HG02798 (cell line): ENCODE results near the gene CDIPT.
"Not testable (repeated sequence)": the region's sequence is repeated elsewhere in the genome, so short reads cannot be mapped to it uniquely, and the experiment has no call there.

Source experiments
- ATAC-seq: cut with Tn5 transposase; IDR thresholded peaks from one replicate; pipeline ENCODE4 v1.9.1; 2021; ENCODE audit warnings: mild to moderate bottlenecking; ENCODE audit not compliant: unreplicated experiment, poor library complexity

CDIPT gene, protein sequence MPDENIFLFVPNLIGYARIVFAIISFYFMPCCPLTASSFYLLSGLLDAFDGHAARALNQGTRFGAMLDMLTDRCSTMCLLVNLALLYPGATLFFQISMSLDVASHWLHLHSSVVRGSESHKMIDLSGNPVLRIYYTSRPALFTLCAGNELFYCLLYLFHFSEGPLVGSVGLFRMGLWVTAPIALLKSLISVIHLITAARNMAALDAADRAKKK

DNA sequence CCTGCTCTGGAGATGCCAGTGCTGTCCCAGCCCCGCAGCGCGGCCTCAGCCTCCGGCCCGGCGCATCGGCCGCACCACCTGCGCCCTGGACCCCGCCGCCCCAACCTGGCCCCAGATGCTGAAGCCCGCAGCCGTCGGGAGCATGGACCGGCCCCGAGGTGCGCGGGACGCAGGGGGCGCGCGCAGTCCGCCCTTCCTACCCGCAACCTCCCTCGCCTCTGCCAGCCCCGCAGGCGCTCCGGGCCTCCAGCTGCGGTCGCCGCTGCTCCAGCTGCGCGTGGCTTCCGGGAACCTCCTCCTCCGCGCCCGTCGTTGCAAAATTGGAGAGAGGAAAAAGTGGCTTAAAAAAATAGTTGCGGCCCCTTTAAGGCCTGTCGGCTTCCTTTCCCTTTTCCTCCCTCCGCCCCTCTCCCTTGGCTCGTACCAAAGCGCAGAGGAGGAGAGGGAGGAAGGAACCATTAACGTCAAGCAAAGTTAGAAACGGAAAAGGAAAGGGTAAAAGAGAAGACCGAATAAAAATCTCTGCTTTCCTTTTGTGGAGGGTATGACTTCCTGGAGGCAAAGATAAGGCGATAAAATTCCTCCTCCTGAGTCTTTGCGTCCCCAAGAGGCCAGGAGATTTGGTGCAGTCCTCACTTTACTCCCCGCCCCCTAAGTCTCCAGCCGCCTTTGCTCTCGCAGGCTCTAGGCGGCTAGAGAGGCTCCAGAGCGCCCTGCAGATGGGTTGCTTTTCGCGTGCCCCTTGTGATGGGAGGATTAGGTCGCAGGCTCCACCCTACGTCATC is at the start of gene CDIPT:
Gene CDIPT (minus strand): TSS at position 343 of the 785 bp plus-strand sequence. CDS start 369 bp downstream, outside the sequence.
- ATAC-seq: peak; percentile 94

DNA sequence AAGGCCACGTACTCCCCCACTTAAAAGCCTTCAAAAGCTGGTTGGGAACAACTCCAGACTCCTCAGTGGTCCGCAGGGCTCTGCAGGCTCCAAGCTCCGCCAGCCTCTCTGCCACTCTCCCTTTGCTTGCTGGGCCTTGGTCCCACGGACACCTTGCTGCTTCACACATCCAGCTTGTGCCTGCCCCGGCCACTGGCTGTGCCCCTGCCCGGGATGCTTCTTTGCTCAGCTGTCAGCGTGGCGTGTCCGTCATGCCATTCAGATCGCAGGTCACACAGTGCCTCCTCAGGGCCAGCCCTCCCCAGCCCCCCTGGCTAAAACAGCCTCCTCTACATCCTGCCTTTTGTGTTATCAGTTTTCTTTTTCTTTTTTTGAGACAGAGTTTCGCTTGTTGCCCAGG is 49.1 kb upstream of the CDIPT start:
- no peak for ATAC-seq

DNA sequence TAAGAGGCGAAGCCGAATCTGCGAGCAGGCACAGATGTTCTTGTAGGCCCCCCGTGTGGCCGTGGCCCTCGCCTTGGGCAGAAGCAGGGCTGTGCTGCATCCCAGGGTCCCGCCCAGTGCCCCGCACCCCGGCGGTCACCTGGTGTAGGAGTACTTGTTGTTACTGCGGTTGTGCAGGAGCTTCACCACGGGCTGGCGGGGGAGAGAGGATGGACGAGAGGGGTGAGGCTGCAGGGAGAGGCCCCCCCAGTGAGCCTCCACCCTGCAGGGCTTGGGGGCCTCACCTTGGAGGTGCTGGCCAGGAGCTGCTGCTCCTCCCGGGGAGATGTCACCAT is 48.6 kb upstream of the CDIPT start:
- ATAC-seq: no peak

DNA sequence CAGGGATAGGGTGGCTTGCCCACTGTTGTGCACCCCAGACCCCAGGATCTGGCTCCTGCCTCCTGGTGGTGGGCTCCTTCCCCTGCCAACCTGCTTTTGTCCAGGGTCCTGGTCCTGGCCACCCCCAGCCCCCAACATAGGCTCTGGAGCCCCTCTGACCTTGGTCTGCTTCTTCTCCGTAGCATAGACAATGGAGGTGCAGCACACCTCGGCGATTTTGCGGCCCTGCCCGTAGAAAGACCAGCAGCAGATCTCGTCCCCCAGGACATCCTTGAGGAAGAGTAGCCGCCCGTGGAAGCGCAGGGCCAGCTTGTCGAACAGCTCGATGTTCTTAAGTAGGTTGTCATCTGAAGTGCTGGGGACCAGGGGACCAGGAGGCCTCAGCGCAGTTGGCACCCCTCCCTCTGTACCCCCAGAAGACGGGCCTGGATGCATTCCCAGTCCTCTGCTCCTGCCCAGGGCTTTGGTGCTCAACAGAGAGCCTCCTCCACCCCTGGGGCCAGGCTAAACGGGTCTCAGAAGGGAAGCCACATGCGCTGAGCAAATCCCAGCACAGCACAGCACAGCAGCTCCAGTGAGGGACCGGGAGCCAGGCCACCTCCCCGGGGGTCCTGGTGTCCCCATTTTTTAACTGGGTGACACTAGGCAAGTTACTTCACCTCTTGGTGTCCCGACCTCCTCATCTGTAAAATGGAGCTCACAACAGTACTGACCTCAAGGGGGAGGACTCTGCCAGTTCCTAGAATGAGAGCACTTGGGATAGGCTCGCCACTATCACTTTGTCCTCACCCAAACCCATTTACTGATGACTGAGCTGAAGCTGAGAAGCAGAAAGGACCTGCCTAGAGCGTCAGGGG is 48.0 kb upstream of the CDIPT start:
- ATAC-seq: no peak

DNA sequence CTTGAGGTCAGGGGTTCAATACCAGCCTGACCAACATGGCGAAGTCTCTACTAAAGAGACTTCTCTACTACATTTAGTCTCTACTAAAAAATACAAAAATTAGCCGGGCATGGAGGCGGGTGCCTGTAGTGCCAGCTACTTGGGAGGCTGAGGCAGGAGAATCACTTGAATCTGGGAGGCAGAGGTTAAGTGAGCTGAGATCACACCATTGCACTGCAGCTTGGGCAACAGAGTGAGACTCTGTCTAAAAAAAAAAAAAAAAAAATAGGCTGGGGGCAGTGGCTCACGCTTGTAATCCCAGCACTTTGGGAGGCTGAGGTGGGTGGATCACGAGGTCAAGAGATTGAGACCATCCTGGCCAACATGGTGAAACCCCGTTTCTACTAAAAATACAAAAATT is 46.8 kb upstream of the CDIPT start:
- not testable (repeated sequence) for ATAC-seq

DNA sequence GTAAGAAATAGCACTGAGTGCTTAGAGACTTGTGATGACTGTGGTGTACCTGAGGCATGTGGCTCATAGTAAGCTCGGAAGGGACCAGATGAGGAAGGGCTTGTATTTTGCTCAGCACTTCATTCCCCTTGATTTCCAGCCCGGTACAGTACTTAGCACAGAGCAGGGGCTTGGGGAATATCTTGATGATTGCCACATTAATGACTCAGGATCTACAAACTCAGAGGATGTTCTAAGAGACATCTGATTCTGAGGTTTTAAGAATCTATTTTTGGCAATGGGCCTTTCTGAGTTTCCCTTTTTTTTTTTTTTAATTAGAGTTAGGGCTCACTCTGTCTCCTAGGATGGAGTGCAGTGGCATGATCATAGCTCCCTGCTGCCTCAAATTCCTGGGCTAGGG is 46.4 kb upstream of the CDIPT start:
- ATAC-seq: no peak

DNA sequence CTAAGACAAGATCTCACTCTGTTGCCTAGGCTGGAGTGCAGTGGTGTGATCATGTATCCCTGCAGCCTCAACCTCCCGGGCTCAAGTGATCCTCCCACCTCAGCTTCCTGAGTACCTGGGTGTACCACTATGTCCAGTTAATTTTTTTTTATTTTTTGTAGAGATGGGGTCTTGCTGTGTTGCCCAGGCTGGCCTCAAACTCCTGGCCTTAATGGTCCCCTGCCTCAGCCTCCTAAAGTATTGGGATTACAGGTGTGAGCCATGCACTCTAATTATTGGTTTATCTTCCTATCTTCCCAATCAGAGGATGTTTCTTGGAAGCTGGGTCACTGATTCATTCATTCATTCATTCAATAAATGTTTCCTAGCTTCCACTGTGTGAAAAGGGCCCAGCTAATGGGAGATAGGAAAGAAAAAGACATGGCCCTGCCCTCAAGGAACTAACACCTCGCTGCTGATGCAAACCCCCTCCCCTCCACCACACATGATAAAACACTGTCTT is 45.7 kb upstream of the CDIPT start:
- no peak for ATAC-seq

DNA sequence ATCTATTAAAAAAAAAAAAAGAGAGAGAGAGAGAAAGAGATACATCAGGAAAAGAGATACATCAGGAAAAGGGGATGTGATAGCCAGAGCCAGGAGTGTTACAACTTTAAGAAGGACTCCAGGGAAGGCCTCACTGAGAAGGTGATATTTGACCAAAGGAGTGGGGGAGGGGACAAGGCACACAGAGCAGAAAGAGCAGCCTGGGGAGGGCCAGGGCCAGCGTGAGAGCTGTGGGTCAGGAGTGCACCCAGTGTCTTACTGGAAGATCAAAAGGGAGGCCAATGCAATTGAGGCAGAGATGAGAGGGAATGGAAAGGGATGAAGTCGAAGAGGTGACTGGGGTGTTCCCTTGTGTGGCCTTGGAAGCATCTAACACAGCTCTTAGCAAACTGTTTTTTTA is 44.9 kb upstream of the CDIPT start:
- ATAC-seq: no peak

DNA sequence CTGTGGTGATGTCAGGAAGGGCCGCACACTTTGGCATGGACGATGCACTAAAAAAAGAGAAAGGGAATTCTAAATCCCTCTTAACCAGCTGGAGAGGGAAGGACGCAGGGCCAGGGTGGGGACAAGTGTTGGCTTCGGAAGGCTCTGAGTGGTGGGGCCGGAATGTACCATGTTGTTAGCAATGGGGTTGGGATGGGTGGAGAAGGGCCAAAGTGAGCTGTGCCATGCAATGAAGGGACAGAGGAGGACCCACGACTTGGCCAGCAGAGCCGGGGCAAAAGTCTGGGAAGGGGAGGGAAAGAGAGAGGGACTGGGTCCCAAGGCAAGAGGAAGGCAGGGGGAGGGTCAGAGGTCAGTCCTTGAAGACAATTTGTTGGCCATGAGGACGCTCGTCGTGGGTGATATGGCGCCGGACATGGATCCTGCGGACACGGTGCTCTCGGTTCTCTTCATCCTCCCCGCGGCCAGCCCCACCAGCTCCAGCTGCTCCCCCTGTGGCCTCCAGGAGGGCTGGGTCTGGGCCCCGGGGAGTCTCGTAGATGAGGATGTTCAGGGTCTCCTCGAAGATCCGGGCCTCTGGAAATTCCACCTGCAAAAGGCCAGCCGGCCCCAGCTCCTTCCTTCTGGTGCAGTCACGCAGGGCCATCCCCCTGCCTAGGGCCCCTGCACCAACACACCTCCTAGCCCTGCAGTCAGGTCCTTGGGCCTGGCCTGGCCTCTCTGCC is 43.7 kb upstream of the CDIPT start:
- ATAC-seq: no peak

DNA sequence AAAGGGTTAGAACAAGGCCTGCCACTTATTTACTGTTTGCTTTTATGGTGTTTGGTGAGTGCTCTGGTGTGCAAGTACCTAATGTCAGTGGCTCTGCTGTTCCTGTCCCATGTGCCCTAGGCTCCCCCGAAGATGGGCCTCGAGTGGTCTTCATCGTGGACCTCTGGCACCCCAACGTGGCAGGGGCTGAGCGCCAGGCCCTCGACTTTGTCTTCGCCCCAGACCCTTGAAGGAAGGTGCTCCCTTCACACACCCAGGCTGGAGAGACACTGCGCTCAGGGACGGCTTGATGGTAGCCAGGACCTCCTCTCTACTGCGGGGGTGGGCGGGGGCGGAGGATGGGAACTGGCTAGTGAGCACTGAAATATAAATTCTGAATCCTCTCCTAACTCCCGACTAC is 42.6 kb upstream of the CDIPT start:
- ATAC-seq: no peak

DNA sequence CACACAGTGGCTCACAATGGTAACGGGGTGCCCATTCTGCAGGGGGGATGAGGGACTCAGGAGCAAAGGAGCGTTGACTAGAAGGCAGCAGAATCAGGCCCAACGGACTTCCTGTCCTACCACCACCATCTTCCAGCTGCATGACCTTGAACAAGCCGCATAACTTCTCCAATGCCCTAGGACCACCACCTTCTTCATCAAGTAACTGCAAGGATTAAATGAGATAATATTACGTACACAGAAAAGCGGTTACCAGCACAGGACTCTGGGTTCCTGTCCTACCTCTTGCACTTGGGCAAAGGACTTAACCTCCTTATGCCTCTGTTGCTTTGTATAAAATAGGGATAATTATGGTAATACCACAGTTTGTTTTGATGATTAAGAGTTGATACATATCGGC is 41.9 kb upstream of the CDIPT start:
- ATAC-seq: no peak

DNA sequence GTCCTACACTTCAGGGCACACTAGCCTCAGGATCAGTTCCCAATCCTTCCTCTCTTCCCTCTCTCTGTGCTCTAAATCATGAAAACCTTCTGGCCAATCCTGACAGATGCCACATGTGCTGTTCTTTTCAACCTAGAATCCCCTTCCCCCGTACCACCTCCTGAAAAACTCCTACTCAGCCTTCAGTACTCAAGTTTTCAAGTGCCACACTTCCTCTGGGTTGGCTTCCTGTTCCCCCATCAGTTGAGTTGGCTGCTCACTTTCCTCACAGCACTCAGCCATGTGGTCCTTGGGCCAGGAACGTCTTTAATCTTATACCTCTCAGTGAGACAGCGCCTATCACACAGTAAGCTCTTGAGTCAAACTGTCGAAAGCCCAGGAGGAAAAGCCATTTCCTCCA is 40.6 kb upstream of the CDIPT start:
- ATAC-seq: no peak

DNA sequence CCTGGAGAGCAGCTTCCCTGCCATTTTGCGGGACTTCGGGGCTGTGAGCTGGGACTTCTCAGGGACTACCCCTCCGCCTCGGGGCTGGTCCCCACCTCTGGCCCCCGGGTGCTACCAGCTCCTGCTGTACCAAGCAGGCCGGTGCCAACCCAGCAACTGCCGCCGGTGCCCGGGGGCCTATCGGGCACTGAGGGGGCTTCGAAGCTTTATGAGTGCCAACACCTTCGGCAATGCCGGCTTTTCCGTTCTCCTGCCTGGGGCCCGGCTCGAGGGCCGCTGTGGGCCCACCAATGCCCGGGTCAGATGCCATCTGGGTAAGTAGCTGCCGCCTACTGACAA is 38.5 kb upstream of the CDIPT start:
- no peak for ATAC-seq

DNA sequence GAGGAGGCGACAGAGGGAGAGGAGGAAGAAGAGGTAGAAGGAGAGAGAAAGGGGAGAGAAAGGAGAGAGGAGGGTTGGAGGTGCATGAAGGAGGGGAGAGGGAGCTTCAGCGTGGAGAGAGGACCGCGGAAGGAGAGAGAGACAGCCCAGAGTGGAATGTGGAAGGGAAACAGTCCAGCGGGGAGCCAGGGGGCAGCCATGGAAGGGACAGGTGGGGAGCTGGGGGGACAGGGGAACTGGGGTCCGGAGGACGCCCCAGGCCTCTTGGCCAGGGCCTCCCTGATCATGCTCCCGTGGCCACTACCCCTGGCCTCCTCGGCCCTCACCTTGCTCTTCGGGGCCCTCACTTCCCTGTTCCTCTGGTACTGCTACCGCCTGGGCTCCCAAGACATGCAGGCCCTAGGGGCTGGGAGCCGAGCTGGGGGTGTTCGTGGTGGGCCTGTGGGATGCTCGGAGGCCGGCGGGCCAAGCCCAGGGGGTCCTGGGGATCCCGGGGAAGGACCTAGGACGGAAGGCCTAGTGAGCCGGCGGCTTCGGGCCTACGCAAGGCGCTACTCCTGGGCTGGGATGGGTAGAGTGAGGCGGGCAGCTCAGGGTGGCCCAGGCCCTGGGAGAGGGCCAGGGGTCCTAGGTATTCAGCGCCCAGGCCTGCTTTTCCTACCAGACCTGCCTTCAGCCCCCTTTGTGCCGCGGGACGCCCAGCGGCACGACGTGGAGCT is 38.0 kb upstream of the CDIPT start:
- ATAC-seq: no peak

DNA sequence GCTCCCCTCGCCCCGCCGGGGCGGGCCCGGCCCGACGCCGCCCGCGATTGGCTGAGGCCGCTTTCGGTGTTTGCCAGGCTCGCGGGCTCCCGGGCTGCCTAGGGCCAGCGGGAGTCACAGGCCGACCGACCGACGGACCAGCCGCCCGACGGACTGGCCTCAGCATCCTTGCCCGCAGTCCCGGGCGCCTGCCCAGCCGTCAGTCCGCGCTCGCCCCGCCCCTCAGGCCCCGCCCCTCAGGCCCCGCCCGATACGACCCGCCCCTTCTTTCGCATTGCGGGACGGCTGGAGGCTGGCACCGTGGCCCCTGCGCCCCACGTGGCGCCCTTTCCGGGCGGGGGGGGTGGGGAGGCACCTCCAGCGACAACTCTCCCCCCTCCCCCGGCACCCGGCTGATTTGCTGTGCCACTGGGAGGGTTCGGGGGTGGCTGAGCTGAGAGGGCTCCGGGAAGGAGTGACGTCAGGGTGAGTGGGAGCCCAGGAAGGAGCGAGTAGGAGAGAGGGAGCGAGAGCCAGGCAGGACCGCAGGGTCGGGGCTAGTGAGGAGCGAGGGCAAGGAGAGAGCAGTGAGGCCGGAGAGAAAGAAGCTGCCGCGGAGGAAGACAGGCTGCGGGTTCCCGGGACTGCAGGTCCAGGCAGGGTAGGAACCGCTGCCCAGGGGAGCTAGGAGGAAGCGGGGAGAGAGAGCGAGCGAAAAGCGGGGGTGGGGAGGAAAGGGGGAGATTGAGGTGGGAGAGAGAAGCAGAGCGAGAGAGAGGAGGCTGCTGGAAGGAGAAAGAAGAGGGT is 37.3 kb upstream of the CDIPT start, which contains the start of gene ASPHD1:
Gene ASPHD1 (plus strand): TSS at position 387 of the 786 bp plus-strand sequence. CDS start 484 bp downstream, outside the sequence.
- ATAC-seq: peak; percentile 75

DNA sequence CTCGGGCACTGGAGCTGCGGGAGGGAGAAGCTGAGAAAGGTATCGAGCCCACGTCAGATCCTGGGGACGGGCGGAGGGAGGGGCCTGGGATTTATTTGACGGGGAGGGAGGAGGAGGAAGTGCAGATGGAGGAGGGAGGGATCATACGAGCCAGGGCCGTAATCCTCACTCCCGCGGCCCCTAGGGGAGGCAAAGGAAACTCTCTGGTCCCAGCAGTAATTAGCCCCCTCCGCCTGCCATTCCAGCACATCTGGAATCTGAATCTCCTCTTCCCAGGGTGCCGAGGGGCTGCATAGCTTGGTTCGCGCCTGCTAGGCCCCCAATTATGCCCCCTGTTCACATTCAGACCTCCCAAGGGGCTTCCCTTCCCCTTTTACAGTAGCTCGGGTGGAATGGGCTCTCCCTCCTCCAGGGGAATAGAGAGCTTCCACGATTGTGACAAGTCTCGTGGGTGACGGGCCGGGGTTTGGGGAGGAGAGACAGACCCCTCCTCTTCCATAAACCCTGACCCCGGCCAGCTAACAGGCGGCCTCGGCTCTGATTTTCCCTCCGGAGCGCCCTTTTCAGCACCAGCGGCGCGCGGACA is 36.6 kb upstream of the CDIPT start, which contains the start of gene SEZ6L2:
Gene SEZ6L2 (minus strand): TSS at position 35 of the 586 bp plus-strand sequence. CDS start 531 bp downstream, outside the sequence.
- no peak for ATAC-seq

DNA sequence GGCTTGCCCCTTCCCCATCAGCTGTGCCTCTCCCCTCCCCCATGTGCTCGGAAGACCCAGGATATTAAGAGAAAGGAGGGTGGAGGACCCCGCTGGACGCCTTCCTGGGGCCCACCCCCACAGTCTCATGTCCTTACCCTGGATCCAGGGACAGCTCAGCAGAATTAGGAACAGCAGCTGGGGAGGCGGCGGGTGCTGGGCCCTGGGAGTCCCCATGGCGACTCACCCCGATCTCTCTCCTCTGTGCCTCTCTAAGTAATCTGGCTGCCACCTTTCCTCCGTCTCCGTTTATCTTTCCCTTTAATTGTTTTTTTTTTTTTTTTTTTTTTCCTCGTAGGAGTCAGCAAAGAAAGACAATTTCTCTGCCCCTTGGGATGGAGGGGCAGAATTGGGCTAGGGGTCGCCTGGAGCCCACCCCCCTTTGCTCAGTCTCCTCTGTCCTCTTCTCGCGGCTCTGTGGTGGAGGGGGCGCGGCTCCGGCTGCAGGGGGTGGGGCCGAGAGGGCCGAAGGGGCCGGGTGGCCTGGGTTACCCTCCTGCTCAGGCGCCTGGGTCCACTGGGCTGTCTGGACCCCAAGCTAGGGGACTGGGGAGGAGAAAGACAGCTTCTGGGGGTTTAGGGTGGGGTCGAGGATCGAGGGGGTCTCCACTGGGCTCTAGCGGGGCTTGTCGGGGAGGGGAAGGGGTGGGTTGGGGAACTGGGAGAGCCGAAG is 35.9 kb upstream of the CDIPT start:
- no peak for ATAC-seq
